ENCODE data around the gene LRRC10B.

LRRC10B gene

DNA sequence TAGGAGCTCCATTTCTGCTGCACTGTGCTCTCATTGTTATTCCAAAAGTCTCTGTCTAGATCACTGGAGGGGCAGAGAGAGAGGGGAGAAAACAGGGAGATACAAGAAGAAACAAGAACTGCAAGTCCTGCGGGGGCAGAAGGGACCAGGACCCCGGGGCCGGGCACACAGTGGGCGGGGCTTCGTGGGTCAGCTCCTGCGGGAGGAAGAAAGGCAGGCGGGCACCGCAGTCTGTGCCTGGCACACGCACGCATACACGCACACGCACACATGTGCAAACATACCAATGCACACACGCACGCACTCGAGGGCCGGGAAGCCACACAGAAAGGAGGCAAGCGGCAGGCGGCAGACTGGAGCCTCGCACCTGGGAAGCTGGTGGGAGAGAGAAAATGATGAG, 38.7 kb downstream of the LRRC10B start:
- no peak for TF ChIP-seq CTCF (IDR thresholded peaks at IDR 0.05; ENCODE audit: borderline replicate concordance, insufficient read depth, low read depth, low read length)
- no peak overlapping the region for H3K4me3 ChIP-seq (ENCODE audit: low read depth, low read length)

- no peak overlapping the region for H3K4me3 ChIP-seq (ENCODE audit: low read depth, low read length)
Measured at GRCh38 chr11:61549177-61549576, 40.6 kb downstream of the LRRC10B start.

DNA sequence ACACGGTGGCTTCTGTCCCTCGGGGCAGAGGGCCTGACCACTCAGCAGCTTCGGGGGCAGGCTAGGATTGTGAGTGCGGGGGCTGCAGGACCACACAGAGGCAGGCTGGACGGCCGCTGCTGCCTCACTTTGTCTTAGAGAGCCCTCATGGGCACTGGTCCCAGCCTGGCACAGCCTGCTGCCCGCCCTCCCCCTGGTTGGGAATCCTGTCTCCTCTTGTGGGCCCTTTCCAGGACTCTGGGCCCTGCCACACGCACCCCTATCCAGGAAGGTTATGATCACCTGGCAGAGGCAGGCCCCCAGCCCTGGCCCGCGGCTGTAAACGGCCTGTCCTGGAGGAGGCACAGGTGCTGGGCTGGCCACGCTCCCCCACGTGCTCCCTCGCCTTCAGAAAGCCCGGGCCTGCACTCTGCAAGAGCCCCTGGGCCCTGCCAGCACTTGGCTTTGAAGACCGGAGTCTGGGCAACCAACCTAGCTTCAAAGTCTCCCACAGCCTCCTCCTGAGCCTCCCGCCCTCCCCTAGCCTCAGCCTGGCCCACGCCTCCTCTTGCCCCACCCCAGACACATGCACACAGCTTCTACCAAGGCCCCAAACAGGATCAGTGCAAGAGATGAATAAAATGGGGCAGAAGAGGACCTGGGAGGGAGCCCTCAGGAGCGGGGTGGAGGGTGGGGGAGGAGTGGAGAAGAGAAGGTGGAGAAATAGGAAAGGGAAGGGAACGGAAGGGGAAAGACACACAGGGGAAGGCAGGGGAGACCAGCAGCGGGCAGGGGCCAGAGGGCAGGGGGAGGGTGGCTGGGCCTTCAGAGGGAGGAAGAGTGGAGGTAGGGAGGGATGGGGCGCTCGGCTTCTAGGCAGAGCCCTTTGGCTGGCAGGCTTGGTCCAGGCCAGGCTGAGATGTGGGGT, 41.4 kb downstream of the LRRC10B start:
- TF ChIP-seq CTCF (IDR thresholded peaks at IDR 0.05; ENCODE audit: borderline replicate concordance, insufficient read depth, low read depth, low read length): no peak
- H3K4me3 ChIP-seq (ENCODE audit: low read depth, low read length): no peak overlapping the region

More at GRCh38 chr11:61549177-61549576, 40.6 kb downstream of the LRRC10B start:
- TF ChIP-seq CTCF (IDR thresholded peaks at IDR 0.05; ENCODE audit: borderline replicate concordance, insufficient read depth, low read depth, low read length): no peak

DNA sequence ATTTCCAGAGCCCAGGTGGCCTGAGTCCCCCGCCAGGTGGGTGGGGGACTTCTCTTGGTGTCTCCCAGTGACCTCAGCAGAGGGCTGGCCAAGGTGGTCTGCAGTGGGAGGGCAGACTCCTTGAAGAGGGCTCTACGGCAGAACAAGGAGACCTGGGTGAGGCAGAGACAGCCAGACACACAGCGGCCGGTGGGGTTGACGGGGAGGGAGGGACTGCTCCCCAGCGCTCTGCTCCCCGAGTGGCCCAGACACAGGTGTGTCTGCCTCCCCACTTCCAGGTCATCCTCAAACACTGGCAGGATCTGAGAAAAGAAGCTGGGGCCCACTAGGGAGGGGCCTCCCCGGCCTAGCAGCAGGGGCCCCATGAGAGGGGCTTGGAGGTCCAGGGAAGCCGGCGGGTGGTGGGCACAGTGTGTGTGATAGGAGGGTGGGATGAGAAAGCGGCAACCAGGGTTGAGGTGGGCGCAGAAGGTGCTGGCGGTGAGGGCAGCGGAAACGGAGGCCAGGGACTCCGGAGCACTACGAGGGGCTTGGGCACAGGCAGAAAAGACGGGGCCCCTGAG, 42.2 kb downstream of the LRRC10B start:
- no peak for TF ChIP-seq CTCF (IDR thresholded peaks at IDR 0.05; ENCODE audit: borderline replicate concordance, insufficient read depth, low read depth, low read length)
- H3K4me3 ChIP-seq (ENCODE audit: low read depth, low read length): no peak overlapping the region

- no peak for TF ChIP-seq CTCF (IDR thresholded peaks at IDR 0.05; ENCODE audit: borderline replicate concordance, insufficient read depth, low read depth, low read length)
- no peak overlapping the region for H3K4me3 ChIP-seq (ENCODE audit: low read depth, low read length)
Measured at GRCh38 chr11:61551634-61552033, 43.1 kb downstream of the LRRC10B start.

DNA sequence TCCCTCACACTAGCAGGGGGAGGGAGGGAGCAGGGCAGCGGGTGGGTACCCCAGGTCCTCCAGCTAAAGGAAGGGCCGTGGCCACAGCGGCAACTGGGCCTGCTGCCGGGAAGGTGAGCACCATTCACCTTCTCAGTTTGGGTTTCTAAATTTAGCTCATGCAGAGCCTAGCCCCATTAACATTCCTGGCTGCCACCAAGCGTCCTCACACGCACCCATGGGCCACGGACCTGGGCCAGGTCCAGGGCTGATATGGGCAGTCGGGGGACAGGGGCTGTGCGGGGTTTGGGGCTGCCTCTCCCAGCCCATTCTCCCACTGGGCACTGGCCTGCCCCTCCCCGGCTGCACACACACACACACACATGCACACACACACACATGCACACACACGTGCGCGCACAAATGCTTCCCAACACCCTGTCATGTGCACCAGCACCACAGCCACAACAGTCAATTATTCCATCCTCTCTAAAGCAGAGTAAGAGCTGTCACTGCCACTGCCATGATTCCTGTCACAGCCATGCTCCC, 43.6 kb downstream of the LRRC10B start:
- H3K4me3 ChIP-seq (ENCODE audit: low read depth, low read length): no peak overlapping the region
- no peak for TF ChIP-seq CTCF (IDR thresholded peaks at IDR 0.05; ENCODE audit: borderline replicate concordance, insufficient read depth, low read depth, low read length)

Data from GM12875 (cell line).